Fibroblast of the conjunctiva (primary cell): Measurements from ENCODE around the gene ANTKMT.

Experiments
- DNase-seq: peaks from one replicate; pipeline ENCODE4 v3.0.0-alpha.2; 2010; ENCODE audit warnings: low read depth

The ANTKMT gene

GRCh38 chr16:715477-716199 is 5.3 kb upstream of the ANTKMT start:
- DNase-seq: no peak

- peak; percentile 48 for DNase-seq
These were observed 4.8 kb upstream of the ANTKMT start for GRCh38 chr16:716200-716568.

GRCh38 chr16:716768-717325 is 4.1 kb upstream of the ANTKMT start:
- no peak for DNase-seq

- DNase-seq: no peak
These were observed 3.3 kb upstream of the ANTKMT start for GRCh38 chr16:717450-718245.

- no peak for DNase-seq
These were observed 2.6 kb upstream of the ANTKMT start for GRCh38 chr16:718389-718788.

- no peak for DNase-seq
These were observed 2.0 kb upstream of the ANTKMT start for GRCh38 chr16:718922-719321.

GRCh38 chr16:719815-720446 is 1.0 kb upstream of the ANTKMT start:
- no peak for DNase-seq

- DNase-seq: peak; percentile 30
These were observed 428 bp upstream of the ANTKMT start for GRCh38 chr16:720447-720989.

GRCh38 chr16:721765-722540 is 1.0 kb downstream of the ANTKMT start:
- DNase-seq: no peak

- no peak for DNase-seq
These were observed 2.1 kb downstream of the ANTKMT start for GRCh38 chr16:722835-723633.

- no peak for DNase-seq
These were observed 2.7 kb downstream of the ANTKMT start for GRCh38 chr16:723695-724094.

GRCh38 chr16:724188-725040 is 3.5 kb downstream of the ANTKMT start:
- no peak for DNase-seq

GRCh38 chr16:725041-725376 is 4.1 kb downstream of the ANTKMT start:
- no peak for DNase-seq

GRCh38 chr16:725463-726187 is 4.7 kb downstream of the ANTKMT start:
- DNase-seq: no peak

- no peak for DNase-seq
These were observed 5.2 kb downstream of the ANTKMT start for GRCh38 chr16:726188-726437.

GRCh38 chr16:726438-727290 is 5.7 kb downstream of the ANTKMT start, which contains the start of the genes CCDC78 and HAGHL:
Gene CCDC78, minus strand, starts transcription at chr16:726443. Its CDS starts 76 bp downstream, at chr16:726367.
Gene HAGHL, plus strand, starts transcription at chr16:727106. Its CDS starts 404 bp downstream, at chr16:727510.
- DNase-seq: no peak

GRCh38 chr16:727291-727977 is 6.5 kb downstream of the ANTKMT start:
- no peak for DNase-seq
